Gastroesophageal sphincter (tissue), 3 donors: ENCODE results near the gene TEX22.

Experiments
- CTCF ChIP-seq, 4 experiments: fragments of 200-600 bp in 2 of 4; fragments of 450-650 bp in 2 of 4; sonication (generic) in 1 of 4; IDR thresholded peaks; one replicate each; pipeline ENCODE4 v1.5.1; 2017 to 2019; ENCODE audit warnings: antibody characterized with exemption in 4 of 4, mild to moderate bottlenecking in 2 of 4, moderate library complexity in 2 of 4
- EP300 ChIP-seq: sonication (generic); formaldehyde crosslinking; IDR thresholded peaks from one replicate; pipeline ENCODE4 v1.6.1; 2017; ENCODE audit warnings: antibody characterized with exemption, mild to moderate bottlenecking
- POLR2A ChIP-seq, 2 donors: fragments of 450-650 bp; IDR thresholded peaks; one replicate each; pipeline ENCODE4 v1.6.1; 2017; ENCODE audit warnings: antibody characterized with exemption in 2 of 2, mild to moderate bottlenecking in 2 of 2, moderate library complexity in 1 of 2

DNA sequence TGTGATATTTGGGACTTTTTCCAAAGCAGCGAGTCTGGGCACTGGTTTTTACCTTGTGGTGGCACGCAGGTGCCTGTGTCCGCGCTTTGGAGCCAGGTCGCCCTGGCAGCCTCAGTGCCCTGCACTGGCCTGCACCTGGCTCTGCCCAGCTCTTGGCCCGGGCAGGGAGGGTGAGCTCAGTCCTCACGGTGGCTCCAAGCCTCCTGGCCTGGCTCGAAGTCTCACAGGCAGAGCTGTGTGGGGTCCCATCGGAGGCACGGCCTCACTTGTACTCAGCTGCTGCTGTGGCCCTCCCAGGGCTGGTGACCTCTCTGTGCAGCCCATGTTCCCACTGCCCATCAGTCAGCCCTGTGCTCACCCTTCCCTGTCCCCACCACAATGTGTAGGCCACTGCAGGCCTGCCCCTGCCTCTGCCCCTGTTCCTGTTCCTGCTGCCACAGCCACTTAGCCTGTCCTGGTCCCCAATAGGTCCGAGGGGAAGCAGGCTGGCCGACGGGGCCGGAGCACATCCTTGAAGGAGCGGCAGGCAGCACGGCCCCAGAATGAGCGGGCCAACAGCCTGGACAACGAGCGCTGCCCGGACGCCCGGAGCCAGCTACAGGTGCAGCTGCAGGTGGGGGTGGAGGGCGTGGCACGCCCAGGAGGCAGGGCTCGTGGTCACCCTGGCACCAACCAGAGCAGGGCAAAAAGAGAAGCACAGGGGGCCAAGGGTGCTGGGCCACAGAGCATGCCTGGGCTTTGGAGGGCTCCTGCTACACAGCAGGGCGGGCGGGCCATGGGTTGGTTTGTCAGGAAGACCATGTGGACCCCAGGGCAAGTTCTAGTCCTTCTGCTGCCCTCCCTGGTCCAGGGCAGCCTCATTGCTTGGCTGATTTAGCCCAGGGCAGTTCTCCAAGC, 16.6 kb upstream of the TEX22 start:
- TF ChIP-seq CTCF (IDR thresholded peaks at IDR 0.05) = no peak
- TF ChIP-seq POLR2A (IDR thresholded peaks at IDR 0.05) = no peak
- no peak for TF ChIP-seq EP300
